GM19324 (cell line): ENCODE measurements around the gene ZNF804B.

Experiments used
- ATAC-seq: cut with Tn5 transposase; IDR thresholded peaks from one replicate; pipeline ENCODE4 v1.9.1; 2021; ENCODE audit warnings: mild to moderate bottlenecking, moderate library complexity; ENCODE audit not compliant: unreplicated experiment, low FRiP score

Gene ZNF804B

GRCh38 chr7:88826222-88826621 is 66.7 kb downstream of the ZNF804B start:
- peak; percentile 85 for ATAC-seq

GRCh38 chr7:88835147-88835728 is 75.7 kb downstream of the ZNF804B start:
- no peak for ATAC-seq

GRCh38 chr7:88842201-88842600 is 82.7 kb downstream of the ZNF804B start:
- no peak for ATAC-seq

GRCh38 chr7:88845091-88845490 is 85.6 kb downstream of the ZNF804B start:
- no peak for ATAC-seq

GRCh38 chr7:88851220-88851619 is 91.7 kb downstream of the ZNF804B start:
- ATAC-seq = no peak

GRCh38 chr7:88859288-88859687 is 99.8 kb downstream of the ZNF804B start:
- no peak for ATAC-seq

- ATAC-seq = peak; percentile 63
These were observed 106.9 kb downstream of the ZNF804B start for GRCh38 chr7:88866265-88866863.

- ATAC-seq = no peak
These were observed 107.7 kb downstream of the ZNF804B start for GRCh38 chr7:88867158-88867557.

- ATAC-seq = no peak
These were observed 109.0 kb downstream of the ZNF804B start for GRCh38 chr7:88868456-88868855.

- no peak for ATAC-seq
These were observed 121.6 kb downstream of the ZNF804B start for GRCh38 chr7:88881136-88881535.

- no peak for ATAC-seq
These were observed 125.6 kb downstream of the ZNF804B start for GRCh38 chr7:88885131-88885530.

GRCh38 chr7:88888684-88889083 is 129.2 kb downstream of the ZNF804B start:
- ATAC-seq = no peak

GRCh38 chr7:88910516-88910915 is 151.0 kb downstream of the ZNF804B start:
- ATAC-seq = no peak

GRCh38 chr7:88912852-88913251 is 153.4 kb downstream of the ZNF804B start:
- ATAC-seq = no peak

GRCh38 chr7:88915615-88916014 is 156.1 kb downstream of the ZNF804B start:
- ATAC-seq = no peak

GRCh38 chr7:88919478-88920131 is 160.1 kb downstream of the ZNF804B start:
- ATAC-seq = no peak

GRCh38 chr7:88922944-88923343 is 163.4 kb downstream of the ZNF804B start:
- no peak for ATAC-seq

GRCh38 chr7:88928276-88928675 is 168.8 kb downstream of the ZNF804B start:
- ATAC-seq = no peak

- ATAC-seq = no peak
These were observed 170.2 kb downstream of the ZNF804B start for GRCh38 chr7:88929719-88930118.

- ATAC-seq = no peak
These were observed 173.8 kb downstream of the ZNF804B start for GRCh38 chr7:88933285-88933684.

GRCh38 chr7:88942815-88943501 is 183.5 kb downstream of the ZNF804B start:
- no peak for ATAC-seq
